ENCODE data around the gene KIAA0930.

Gene KIAA0930

GRCh38 chr22:45235101-45235777 is 5.5 kb downstream of the KIAA0930 start:
- POLR2A ChIA-PET: no interaction called here
- H3K4me1 ChIP-seq (ENCODE audit: control insufficient read depth, insufficient read depth, low read length): peaks cover 8% of the 10 kb centered on the region
- H3K27ac ChIP-seq (ENCODE audit: extremely low read depth, low read depth, low read length): no peak overlapping the region
- no peaks in the 10 kb centered on the region for H3K9me3 ChIP-seq (ENCODE audit: control insufficient read depth, insufficient read depth, low read depth, low read length)
- no peak overlapping the region for H3K4me3 ChIP-seq (ENCODE audit: low read depth, low read length)
- H3K36me3 ChIP-seq (ENCODE audit: control insufficient read depth in 2 of 2, insufficient read depth in 1 of 2, low read length in 2 of 2): peaks cover 0 to 35% of the 10 kb centered on the region in 2 experiments
- CTCF ChIA-PET: interaction anchor here (1.2 kb wide), 1 partner anchor 27 kb away, joined by 3 read pairs; no protein-coding TSS in a partner anchor
- TF ChIP-seq ZFP37 (tag by site-specific recombination; IDR thresholded peaks at IDR 0.05) (no peak), ZNF837 (tag by site-specific recombination; IDR thresholded peaks at IDR 0.05) (no peak), ZNF138 (tag by site-specific recombination; IDR thresholded peaks at IDR 0.05; ENCODE audit: borderline replicate concordance) (no peak), ZNF341 (tag by site-specific recombination; IDR thresholded peaks at IDR 0.05; ENCODE audit: low read depth) (no peak)

- no peak overlapping the region for H3K4me3 ChIP-seq (ENCODE audit: low read depth, low read length)
- H3K4me1 ChIP-seq (ENCODE audit: control insufficient read depth, insufficient read depth, low read length): no peaks in the 10 kb centered on the region
- H3K36me3 ChIP-seq (ENCODE audit: control insufficient read depth in 2 of 2, insufficient read depth in 1 of 2, low read length in 2 of 2): peaks cover 0 to 32% of the 10 kb centered on the region in 2 experiments
- ChIA-PET CTCF (no interaction called here), POLR2A (no interaction called here)
- no peak overlapping the region for H3K27ac ChIP-seq (ENCODE audit: extremely low read depth, low read depth, low read length)
- no peak for TF ChIP-seq YY2 (tag by site-specific recombination; IDR thresholded peaks at IDR 0.05)
- TF ChIP-seq IKZF3 (tag by site-specific recombination; IDR thresholded peaks at IDR 0.05): no peak
- no peak for TF ChIP-seq YY1 (tag by site-specific recombination; IDR thresholded peaks at IDR 0.05)
- TF ChIP-seq ZBTB21 (tag by site-specific recombination; IDR thresholded peaks at IDR 0.05): no peak
- no peak for TF ChIP-seq MYNN (tag by site-specific recombination; IDR thresholded peaks at IDR 0.05; ENCODE audit: borderline replicate concordance)
- TF ChIP-seq ZXDB (tag by site-specific recombination; IDR thresholded peaks at IDR 0.05): no peak
- TF ChIP-seq ZNF621 (tag by site-specific recombination; IDR thresholded peaks at IDR 0.05): no peak
- TF ChIP-seq ZNF423 (tag by site-specific recombination; IDR thresholded peaks at IDR 0.05): no peak
- no peak for TF ChIP-seq TSHZ1 (tag by site-specific recombination; IDR thresholded peaks at IDR 0.05; ENCODE audit: borderline replicate concordance)
- no peak for TF ChIP-seq ZNF555 (tag by site-specific recombination; conservative IDR thresholded peaks at IDR 0.05)
- TF ChIP-seq ZNF404 (tag by site-specific recombination; IDR thresholded peaks at IDR 0.05): no peak
- no peak for TF ChIP-seq ZBTB7A (tag by site-specific recombination; IDR thresholded peaks at IDR 0.05; ENCODE audit: low read depth)
- TF ChIP-seq ZNF362 (tag by site-specific recombination; IDR thresholded peaks at IDR 0.05): no peak
- no peaks in the 10 kb centered on the region for H3K9me3 ChIP-seq (ENCODE audit: control insufficient read depth, insufficient read depth, low read depth, low read length)
Measured at GRCh38 chr22:45233827-45234226, 6.9 kb downstream of the KIAA0930 start.

GRCh38 chr22:45233386-45233785 is 7.3 kb downstream of the KIAA0930 start:
- no peaks in the 10 kb centered on the region for H3K4me1 ChIP-seq (ENCODE audit: control insufficient read depth, insufficient read depth, low read length)
- no peak overlapping the region for H3K4me3 ChIP-seq (ENCODE audit: low read depth, low read length)
- H3K36me3 ChIP-seq (ENCODE audit: control insufficient read depth in 2 of 2, insufficient read depth in 1 of 2, low read length in 2 of 2): peaks cover 0 to 27% of the 10 kb centered on the region in 2 experiments
- H3K9me3 ChIP-seq (ENCODE audit: control insufficient read depth, insufficient read depth, low read depth, low read length): no peaks in the 10 kb centered on the region
- TF ChIP-seq HOXA7 (CRISPR knock-in tag; IDR thresholded peaks at IDR 0.05; ENCODE audit: borderline replicate concordance): no peak
- TF ChIP-seq ZNF366 (tag by site-specific recombination; conservative IDR thresholded peaks at IDR 0.05): no peak
- TF ChIP-seq ZNF654 (tag by site-specific recombination; IDR thresholded peaks at IDR 0.05; ENCODE audit: low read depth): no peak
- TF ChIP-seq ZNF341 (tag by site-specific recombination; IDR thresholded peaks at IDR 0.05; ENCODE audit: low read depth): peak; percentile 47; the same call in 1 of the 2 replicates
- TF ChIP-seq ZNF473 (tag by site-specific recombination; IDR thresholded peaks at IDR 0.05): no peak
- ChIA-PET POLR2A (no interaction called here), CTCF (no interaction called here)
- no peak overlapping the region for H3K27ac ChIP-seq (ENCODE audit: extremely low read depth, low read depth, low read length)
